Thoracic aorta (tissue), 2 donors: Measurements from ENCODE around the gene TMEM179. TPM values are rescaled to one million over a fixed set of nuclear protein-coding genes. Genes with fewer than 3 reads are reported as not detected.

Experiments
- ATAC-seq: fragments of 150-250 bp; one replicate; pipeline ENCODE4 v1.8.0; 2017; ENCODE audit warnings: low read depth; ENCODE audit not compliant: insufficient number of reproducible peaks, low FRiP score
- DNase-seq: peaks from one replicate; pipeline ENCODE4 v3.0.0-alpha.2; 2020; ENCODE audit warnings: low spot score
- H3K27ac ChIP-seq, 2 donors: fragments of 200-600 bp; sonication (generic); 1 replicate in 1 of 2; 2 replicates in 1 of 2; pipeline ENCODE4 v1.5.1; 2016; ENCODE audit warnings: mild to moderate bottlenecking in 2 of 2, moderate library complexity in 2 of 2
- H3K27me3 ChIP-seq: fragments of 200-600 bp; sonication (generic); replicated peaks from 2 replicates; pipeline ENCODE4 v1.6.0; 2016; ENCODE audit warnings: mild to moderate bottlenecking; ENCODE audit not compliant: insufficient read depth
- H3K36me3 ChIP-seq: fragments of 200-600 bp; sonication (generic); one replicate; pipeline ENCODE4 v1.5.1; 2016
- H3K4me1 ChIP-seq, 2 donors: fragments of 200-600 bp; sonication (generic); 1 replicate in 1 of 2; 2 replicates in 1 of 2; pipeline versions ENCODE4 v1.5.1 to v1.6.0; 2016; ENCODE audit warnings: low read depth in 2 of 2, mild to moderate bottlenecking in 1 of 2; ENCODE audit not compliant: control insufficient read depth in 1 of 2
- H3K4me3 ChIP-seq: fragments of 200-600 bp; sonication (generic); 2 replicates; pipeline ENCODE4 v1.5.1; 2016; ENCODE audit warnings: mild to moderate bottlenecking
- H3K9me3 ChIP-seq: fragments of 200-600 bp; sonication (generic); 2 replicates; pipeline ENCODE4 v1.5.1; 2016
- total RNA-seq, 2 donors: library from RNA; depleted of rRNA; stranded (reverse); fragments of >200 nt; gene quantifications; one replicate each; pipeline versions ENCODE4 v1.1.0 to v1.2.3, GENCODE V29; 2016
- TF ChIP-seq, protein P1 (sequence below): fragments of 200-600 bp; sonication (generic); IDR thresholded peaks from one replicate; pipeline ENCODE4 v1.5.1; 2019; ENCODE audit warnings: antibody characterized with exemption

The TMEM179 gene
- total RNA-seq, 2 donors from 2014 or later: not detected

DNA sequence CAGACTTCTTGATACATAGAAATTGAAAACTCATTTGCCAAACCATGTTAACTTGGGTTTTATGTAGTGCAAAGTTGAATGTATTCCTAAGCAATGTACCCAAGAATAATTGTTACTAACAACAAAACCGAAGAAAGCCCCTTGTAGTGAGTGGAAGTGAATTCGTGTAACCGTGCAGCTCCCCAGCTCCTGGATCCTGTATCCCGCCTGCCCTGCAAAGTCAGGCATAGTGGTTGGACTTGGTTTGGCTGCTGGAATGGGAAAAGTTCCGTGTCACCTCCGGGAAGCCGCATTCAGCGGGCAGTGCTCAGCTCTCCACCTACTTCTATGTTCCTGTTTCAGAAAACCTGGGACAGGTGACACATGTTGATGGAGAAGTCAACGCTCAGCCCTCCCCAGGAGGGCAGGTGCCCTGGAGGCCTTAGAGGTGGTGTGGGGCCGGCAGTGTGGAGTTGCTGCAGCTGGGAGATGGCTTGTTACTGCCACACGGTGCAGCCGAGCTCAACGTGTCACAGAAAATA is 54.2 kb downstream of the TMEM179 start:
- no peaks in the 10 kb centered on the region for H3K9me3 ChIP-seq
- H3K27ac ChIP-seq: no peak overlapping the region
- H3K4me1 ChIP-seq: no peaks in the 10 kb centered on the region
- H3K36me3 ChIP-seq: no peaks in the 10 kb centered on the region
- TF ChIP-seq, protein P1, sequence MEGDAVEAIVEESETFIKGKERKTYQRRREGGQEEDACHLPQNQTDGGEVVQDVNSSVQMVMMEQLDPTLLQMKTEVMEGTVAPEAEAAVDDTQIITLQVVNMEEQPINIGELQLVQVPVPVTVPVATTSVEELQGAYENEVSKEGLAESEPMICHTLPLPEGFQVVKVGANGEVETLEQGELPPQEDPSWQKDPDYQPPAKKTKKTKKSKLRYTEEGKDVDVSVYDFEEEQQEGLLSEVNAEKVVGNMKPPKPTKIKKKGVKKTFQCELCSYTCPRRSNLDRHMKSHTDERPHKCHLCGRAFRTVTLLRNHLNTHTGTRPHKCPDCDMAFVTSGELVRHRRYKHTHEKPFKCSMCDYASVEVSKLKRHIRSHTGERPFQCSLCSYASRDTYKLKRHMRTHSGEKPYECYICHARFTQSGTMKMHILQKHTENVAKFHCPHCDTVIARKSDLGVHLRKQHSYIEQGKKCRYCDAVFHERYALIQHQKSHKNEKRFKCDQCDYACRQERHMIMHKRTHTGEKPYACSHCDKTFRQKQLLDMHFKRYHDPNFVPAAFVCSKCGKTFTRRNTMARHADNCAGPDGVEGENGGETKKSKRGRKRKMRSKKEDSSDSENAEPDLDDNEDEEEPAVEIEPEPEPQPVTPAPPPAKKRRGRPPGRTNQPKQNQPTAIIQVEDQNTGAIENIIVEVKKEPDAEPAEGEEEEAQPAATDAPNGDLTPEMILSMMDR: no peak
- no peaks in the 10 kb centered on the region for H3K27me3 ChIP-seq
- no peak for DNase-seq
- no peak overlapping the region for H3K4me3 ChIP-seq
- ATAC-seq: no peak

DNA sequence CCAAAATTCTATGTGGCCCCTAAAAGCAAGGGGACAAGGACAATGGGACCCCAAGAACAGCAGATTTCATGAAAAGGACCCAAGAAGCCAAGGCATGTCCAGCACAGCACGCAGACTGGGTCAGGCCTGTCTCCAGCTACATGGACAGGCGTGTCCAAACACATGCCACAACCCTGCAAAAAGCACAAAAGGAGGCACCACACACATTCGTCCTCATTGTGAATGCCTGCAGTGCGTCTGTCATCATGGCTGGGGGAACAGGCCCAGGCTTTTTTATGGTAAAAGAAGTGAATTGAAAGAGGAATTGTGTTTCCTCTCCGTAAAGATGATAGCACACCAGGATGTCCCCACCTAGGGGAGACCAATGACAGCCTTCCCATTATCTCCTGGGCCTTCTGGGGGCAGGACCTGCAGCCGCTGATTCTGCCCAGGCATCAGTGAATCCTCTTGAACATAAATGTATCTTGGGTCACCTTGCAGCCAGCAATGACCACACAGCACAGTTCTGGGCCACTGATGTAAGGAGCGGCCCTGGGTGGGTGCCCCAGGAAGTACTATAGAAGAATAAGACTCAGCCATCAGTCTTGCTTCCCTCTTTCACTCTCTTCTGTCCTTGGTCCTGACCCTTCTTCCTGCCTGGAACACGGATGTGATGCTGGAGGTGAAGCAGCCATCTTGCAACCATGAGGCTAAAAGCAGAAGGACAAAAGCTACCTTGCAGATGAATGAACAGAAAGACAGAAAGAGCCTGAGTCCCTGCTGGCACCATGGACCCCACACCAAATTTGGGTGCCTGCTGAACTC is 54.8 kb downstream of the TMEM179 start:
- H3K27me3 ChIP-seq: no peaks in the 10 kb centered on the region
- no peaks in the 10 kb centered on the region for H3K9me3 ChIP-seq
- no peak for ATAC-seq
- no peak overlapping the region for H3K4me3 ChIP-seq
- no peaks in the 10 kb centered on the region for H3K4me1 ChIP-seq
- H3K27ac ChIP-seq: no peak overlapping the region
- TF ChIP-seq, protein P1: no peak
- no peaks in the 10 kb centered on the region for H3K36me3 ChIP-seq
- DNase-seq: no peak

DNA sequence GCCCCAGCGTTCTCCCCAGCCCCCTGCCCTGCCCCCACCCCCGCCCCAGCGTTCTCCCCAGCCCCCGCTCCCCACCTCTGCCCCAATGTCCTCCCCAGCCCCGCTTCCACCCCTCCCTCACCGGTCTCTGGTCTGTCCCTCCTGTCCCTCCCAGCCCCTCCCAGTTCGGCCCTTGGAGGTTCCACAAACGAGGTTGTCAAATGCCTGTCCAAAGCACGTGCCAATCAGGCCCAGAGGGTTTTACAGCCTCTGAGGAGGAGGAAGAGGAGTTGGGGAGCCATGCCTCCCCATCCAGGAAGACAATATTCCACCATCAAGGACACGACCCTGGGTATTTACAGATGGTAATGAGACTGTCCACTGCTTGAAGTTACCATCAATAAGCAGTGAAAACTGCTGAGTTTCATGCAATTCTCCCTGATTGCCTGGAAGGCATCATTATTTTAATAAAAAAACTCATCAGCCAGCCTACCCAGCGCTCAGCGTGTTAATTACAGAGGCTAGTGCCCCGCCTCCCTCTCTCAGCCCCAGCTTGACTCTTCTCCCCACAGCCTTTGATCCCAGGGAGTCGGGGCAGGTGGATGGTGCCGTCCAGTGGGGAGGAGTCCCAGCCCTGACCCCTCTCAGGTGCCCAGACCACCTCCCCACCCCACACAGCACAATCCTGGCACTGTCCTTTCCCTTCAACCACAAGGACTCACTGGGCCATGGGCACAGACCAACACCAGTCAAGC is 55.6 kb downstream of the TMEM179 start:
- no peak overlapping the region for H3K4me3 ChIP-seq
- H3K4me1 ChIP-seq: no peaks in the 10 kb centered on the region
- no peaks in the 10 kb centered on the region for H3K27me3 ChIP-seq
- H3K27ac ChIP-seq: no peak overlapping the region
- ATAC-seq (no peak), DNase-seq (no peak)
- H3K36me3 ChIP-seq: no peaks in the 10 kb centered on the region
- no peaks in the 10 kb centered on the region for H3K9me3 ChIP-seq
- TF ChIP-seq, protein P1: no peak

DNA sequence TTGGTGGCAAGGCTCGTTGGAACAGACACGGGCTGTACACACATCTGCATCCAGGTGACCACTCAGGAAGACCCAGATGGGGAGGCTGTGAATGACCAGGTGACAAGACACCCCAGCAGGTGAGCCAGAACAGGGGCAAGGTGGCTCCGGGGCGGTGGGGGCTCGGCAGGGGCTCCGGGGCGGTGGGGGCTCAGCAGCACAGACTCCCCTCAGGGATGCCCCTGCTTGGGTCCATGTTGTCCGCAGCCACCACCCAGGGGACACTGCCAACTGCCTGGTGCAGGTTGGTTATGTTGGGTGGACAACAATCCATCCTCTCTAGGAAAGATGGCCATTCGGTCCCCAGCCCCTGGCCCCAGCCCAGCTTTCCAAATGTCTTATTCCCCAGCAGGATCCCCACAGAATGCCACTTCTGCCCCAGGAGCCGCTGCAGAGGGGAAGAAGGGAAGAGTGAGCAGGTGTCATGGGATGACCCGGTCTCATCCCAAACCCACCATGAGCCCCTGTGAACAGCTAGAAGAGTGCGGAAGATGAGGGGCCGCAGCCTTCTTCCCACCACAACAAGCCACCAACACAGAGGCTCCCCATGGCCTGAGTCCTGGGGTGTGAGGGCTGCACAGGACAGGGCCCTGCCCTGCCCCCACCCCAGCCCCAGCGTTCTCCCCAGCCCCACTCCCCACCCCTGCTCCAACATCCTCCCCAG is 56.4 kb downstream of the TMEM179 start:
- no peak overlapping the region for H3K27ac ChIP-seq
- no peaks in the 10 kb centered on the region for H3K36me3 ChIP-seq
- H3K27me3 ChIP-seq: no peaks in the 10 kb centered on the region
- no peak overlapping the region for H3K4me3 ChIP-seq
- H3K4me1 ChIP-seq: no peaks in the 10 kb centered on the region
- ATAC-seq (no peak), DNase-seq (no peak)
- TF ChIP-seq, protein P1: no peak
- H3K9me3 ChIP-seq: no peaks in the 10 kb centered on the region
